Activated CD8-positive, alpha-beta T cell treated with anti-CD3 and anti-CD28 coated beads for 36 hours (primary cell): ENCODE data around the gene ADH6. TPM values are rescaled to one million over a fixed set of nuclear protein-coding genes. Genes with fewer than 3 reads are reported as not detected.
"Not testable (repeated sequence)": the region's sequence is repeated elsewhere in the genome, so short reads cannot be mapped to it uniquely, and the experiment has no call there.

Experiments used
- ATAC-seq: fragments of 200-7000 bp; cut with Tn5 transposase; one replicate; pipeline ENCODE4 v1.10.0; 2021; ENCODE audit warnings: mild to moderate bottlenecking, moderate library complexity
- CTCF ChIA-PET: fragments of 350-600 bp; sonication (Branson Sonifier 250); formaldehyde crosslinking; loops from one replicate; lab custom pipeline; 2021; ENCODE audit warnings: antibody characterized with exemption; lab: Charles Lee
- POLR2A ChIA-PET: fragments of 350-600 bp; sonication (Branson Sonifier 250); formaldehyde crosslinking; loops from one replicate; lab custom pipeline; 2021; ENCODE audit warnings: antibody characterized with exemption; lab: Charles Lee
- DNase-seq: peaks from one replicate; pipeline ENCODE4 v3.0.0-alpha.2; 2020
- H3K27ac Mint-ChIP-seq: one replicate; pipeline ENCODE4 v1.8.0; 2021; ENCODE audit warnings: mild to moderate bottlenecking, mixed read lengths
- H3K27me3 Mint-ChIP-seq: one replicate; pipeline ENCODE4 v1.8.0; 2021; ENCODE audit warnings: mixed read lengths
- H3K36me3 Mint-ChIP-seq: one replicate; pipeline ENCODE4 v1.8.0; 2021; ENCODE audit warnings: low read depth, mixed read lengths
- H3K4me1 Mint-ChIP-seq: one replicate; pipeline ENCODE4 v1.8.0; 2021; ENCODE audit warnings: low read depth, mixed read lengths
- H3K4me3 Mint-ChIP-seq: one replicate; pipeline ENCODE4 v1.8.0; 2021; ENCODE audit warnings: mild to moderate bottlenecking, moderate library complexity, mixed read lengths
- H3K9me3 Mint-ChIP-seq: one replicate; pipeline ENCODE4 v1.8.0; 2021; ENCODE audit warnings: mixed read lengths
- CTCF ChIP-seq: fragments of 200-600 bp; IDR thresholded peaks from one replicate; pipeline ENCODE4 v1.8.0; 2022; ENCODE audit warnings: antibody characterized with exemption, mild to moderate bottlenecking
- intact Hi-C: fragments of 100-400 bp; cut with micrococcal nuclease; formaldehyde crosslinking; loops from one replicate; pipeline ENCODE4 v1.10.0; 2022
- total RNA-seq, 2 experiments: library from RNA; stranded (reverse); gene quantifications; one replicate each; pipeline ENCODE4 v1.2.3, GENCODE V29; 2021

The ADH6 gene
- total RNA-seq, 2 experiments from 2014 or later, result not detected

- CTCF ChIA-PET, result no interaction called here
- intact Hi-C loops, result no loop called here
- Mint-ChIP-seq H3K9me3 (no peaks in the 10 kb centered on the region), H3K27ac (no peak overlapping the region), H3K4me3 (no peak overlapping the region), H3K27me3 (no peaks in the 10 kb centered on the region), H3K4me1 (no peaks in the 10 kb centered on the region), H3K36me3 (no peaks in the 10 kb centered on the region)
- TF ChIP-seq CTCF, result no peak
- POLR2A ChIA-PET, result no interaction called here
- no peak for DNase-seq
- no peak for ATAC-seq
These were observed 18.9 kb downstream of the ADH6 start for GRCh38 chr4:99200138-99200537.

- H3K36me3 Mint-ChIP-seq, result no peaks in the 10 kb centered on the region
- intact Hi-C loops, result no loop called here
- H3K27me3 Mint-ChIP-seq, result no peaks in the 10 kb centered on the region
- DNase-seq, result no peak
- CTCF ChIA-PET, result no interaction called here
- no peak for TF ChIP-seq CTCF
- H3K27ac Mint-ChIP-seq, result no peak overlapping the region
- no peak overlapping the region for H3K4me3 Mint-ChIP-seq
- no peak for ATAC-seq
- no peaks in the 10 kb centered on the region for H3K4me1 Mint-ChIP-seq
- POLR2A ChIA-PET, result no interaction called here
- H3K9me3 Mint-ChIP-seq, result peaks cover 30% of the 10 kb centered on the region
These were observed 28.7 kb downstream of the ADH6 start for GRCh38 chr4:99190336-99190735.

GRCh38 chr4:99189900-99190299 is 29.1 kb downstream of the ADH6 start:
- peaks cover 34% of the 10 kb centered on the region for H3K9me3 Mint-ChIP-seq
- intact Hi-C loops, DNase-seq, H3K4me1 Mint-ChIP-seq, CTCF ChIA-PET, H3K27ac Mint-ChIP-seq, H3K27me3 Mint-ChIP-seq, POLR2A ChIA-PET, ATAC-seq, H3K36me3 Mint-ChIP-seq, H3K4me3 Mint-ChIP-seq: not testable (repeated sequence)

- DNase-seq, result no peak
- H3K27ac Mint-ChIP-seq, result no peak overlapping the region
- no peaks in the 10 kb centered on the region for H3K4me1 Mint-ChIP-seq
- ChIA-PET POLR2A (no interaction called here), CTCF (no interaction called here)
- no peaks in the 10 kb centered on the region for H3K27me3 Mint-ChIP-seq
- H3K4me3 Mint-ChIP-seq, result no peak overlapping the region
- H3K36me3 Mint-ChIP-seq, result no peaks in the 10 kb centered on the region
- intact Hi-C loops, result no loop called here
- peaks cover 27% of the 10 kb centered on the region for H3K9me3 Mint-ChIP-seq
- no peak for ATAC-seq
- TF ChIP-seq CTCF, result no peak
These were observed 33.0 kb downstream of the ADH6 start for GRCh38 chr4:99186029-99186428.

- POLR2A ChIA-PET, result no interaction called here
- H3K9me3 Mint-ChIP-seq, result peaks cover 23% of the 10 kb centered on the region
- TF ChIP-seq CTCF, result no peak
- no peak overlapping the region for H3K27ac Mint-ChIP-seq
- no peak for DNase-seq
- intact Hi-C loops, result no loop called here
- CTCF ChIA-PET, result no interaction called here
- no peaks in the 10 kb centered on the region for H3K27me3 Mint-ChIP-seq
- no peaks in the 10 kb centered on the region for H3K4me1 Mint-ChIP-seq
- H3K36me3 Mint-ChIP-seq, result no peaks in the 10 kb centered on the region
- ATAC-seq, result no peak
- H3K4me3 Mint-ChIP-seq, result no peak overlapping the region
These were observed 33.5 kb downstream of the ADH6 start for GRCh38 chr4:99185581-99185980.
